ENCODE results near the gene SETBP1. TPM values are rescaled to one million over a fixed set of nuclear protein-coding genes. Genes with fewer than 3 reads are reported as not detected.

Gene SETBP1
- total RNA-seq, 1 donor from 2014 or later = 39.5 TPM

DNA sequence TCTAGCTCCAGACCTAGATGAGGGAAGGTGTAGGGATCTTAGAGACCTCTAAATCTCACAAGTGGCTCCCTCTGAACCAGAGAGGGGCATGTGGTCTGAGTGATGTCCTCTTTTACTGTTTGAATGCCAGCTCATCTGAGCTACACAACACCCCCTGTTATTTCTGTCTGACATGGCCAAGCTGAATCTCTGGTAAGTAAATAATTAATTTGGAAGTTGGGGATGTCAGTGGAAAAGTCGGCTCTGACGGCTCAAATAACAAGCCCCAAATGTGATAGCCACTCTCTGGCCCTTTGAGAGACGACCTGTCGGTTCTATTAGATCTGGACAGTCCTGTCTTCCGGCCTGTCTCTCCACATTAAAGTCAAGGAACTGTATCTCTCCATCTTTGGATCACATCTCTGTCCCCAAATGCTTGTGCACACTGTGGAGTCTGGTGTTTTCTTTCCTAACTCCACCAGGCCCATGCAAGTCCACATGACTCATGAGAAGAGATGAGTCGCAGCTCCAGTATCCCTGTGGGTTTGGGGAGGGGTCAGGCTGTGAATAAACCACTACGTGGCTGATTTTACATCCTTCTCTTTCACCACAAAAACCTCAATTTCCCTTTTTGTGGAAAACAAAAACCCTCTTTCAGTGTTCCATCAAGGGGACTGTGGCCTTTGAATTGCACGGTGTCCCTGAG lies 52.5 kb downstream of the SETBP1 start:
- no peak overlapping the region for H3K27ac ChIP-seq
- ATAC-seq (peak; percentile 44), DNase-seq (no peak)
- H3K4me3 ChIP-seq = no peak overlapping the region
- no peaks in the 10 kb centered on the region for H3K36me3 ChIP-seq
- H3K4me1 ChIP-seq = no peaks in the 10 kb centered on the region
- intact Hi-C loops (cut with DNase I) = no loop called here
- no peaks in the 10 kb centered on the region for H3K27me3 ChIP-seq
- TF ChIP-seq, protein P1, sequence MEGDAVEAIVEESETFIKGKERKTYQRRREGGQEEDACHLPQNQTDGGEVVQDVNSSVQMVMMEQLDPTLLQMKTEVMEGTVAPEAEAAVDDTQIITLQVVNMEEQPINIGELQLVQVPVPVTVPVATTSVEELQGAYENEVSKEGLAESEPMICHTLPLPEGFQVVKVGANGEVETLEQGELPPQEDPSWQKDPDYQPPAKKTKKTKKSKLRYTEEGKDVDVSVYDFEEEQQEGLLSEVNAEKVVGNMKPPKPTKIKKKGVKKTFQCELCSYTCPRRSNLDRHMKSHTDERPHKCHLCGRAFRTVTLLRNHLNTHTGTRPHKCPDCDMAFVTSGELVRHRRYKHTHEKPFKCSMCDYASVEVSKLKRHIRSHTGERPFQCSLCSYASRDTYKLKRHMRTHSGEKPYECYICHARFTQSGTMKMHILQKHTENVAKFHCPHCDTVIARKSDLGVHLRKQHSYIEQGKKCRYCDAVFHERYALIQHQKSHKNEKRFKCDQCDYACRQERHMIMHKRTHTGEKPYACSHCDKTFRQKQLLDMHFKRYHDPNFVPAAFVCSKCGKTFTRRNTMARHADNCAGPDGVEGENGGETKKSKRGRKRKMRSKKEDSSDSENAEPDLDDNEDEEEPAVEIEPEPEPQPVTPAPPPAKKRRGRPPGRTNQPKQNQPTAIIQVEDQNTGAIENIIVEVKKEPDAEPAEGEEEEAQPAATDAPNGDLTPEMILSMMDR (IDR thresholded peaks at IDR 0.05) = no peak
- no peaks in the 10 kb centered on the region for H3K9me3 ChIP-seq

DNA sequence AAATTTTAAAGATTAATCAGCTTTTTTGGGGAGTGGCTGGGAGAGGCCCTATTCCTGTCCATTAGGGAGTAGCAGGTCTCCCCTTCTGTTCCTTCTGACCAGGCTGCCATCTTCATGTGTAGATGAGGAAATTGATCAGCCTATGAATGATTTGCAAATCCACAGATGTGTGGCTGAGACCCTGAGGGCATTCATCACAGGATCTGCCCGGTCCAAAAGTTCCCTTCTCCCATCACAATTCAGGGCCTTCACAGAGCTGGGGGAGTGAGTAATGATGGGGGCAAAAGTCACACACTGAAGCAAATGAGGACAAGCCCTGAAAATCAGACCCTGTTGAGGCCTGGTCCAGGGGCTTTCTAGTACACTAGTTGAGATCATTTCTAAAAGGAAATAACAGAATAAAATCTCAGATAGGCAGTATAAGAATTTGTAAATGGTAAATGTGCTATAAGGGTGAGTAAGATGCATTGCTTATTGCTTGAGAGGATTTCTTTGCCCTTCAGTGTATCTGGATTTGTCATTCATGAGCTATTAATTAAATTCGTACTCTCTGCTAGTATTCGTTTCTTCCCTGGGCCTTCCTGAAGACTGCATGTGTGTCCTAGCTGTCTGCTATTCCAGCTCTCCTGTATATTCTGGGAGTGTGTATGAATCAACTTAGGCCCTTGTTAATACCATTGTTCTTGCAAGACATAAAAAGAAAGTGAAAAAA lies 53.2 kb downstream of the SETBP1 start:
- Histone ChIP-seq H3K4me1 (no peaks in the 10 kb centered on the region), H3K9me3 (no peaks in the 10 kb centered on the region), H3K27ac (no peak overlapping the region), H3K27me3 (no peaks in the 10 kb centered on the region), H3K36me3 (no peaks in the 10 kb centered on the region), H3K4me3 (no peak overlapping the region)
- DNase-seq = no peak
- ATAC-seq = no peak
- TF ChIP-seq, protein P1 (IDR thresholded peaks at IDR 0.05) = no peak
- intact Hi-C loops (cut with DNase I) = no loop called here

DNA sequence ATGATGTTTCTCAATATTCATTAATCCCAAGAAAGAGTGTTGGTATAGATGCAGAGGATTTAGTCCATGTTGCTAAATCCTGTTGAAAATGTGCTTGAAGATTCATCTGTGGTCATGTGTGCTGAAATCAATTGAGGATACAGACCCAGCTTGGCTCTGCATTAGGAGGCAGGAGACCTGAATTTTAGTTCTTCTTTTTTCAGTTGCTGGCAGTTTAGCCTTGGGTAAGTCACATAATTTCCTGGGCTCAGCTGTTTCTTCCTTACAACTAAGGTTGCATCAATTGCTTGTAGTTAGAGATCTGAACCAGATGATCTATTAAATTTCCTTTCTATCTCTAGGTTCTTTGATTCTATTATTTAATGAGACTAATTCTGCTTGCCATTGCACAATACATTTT lies 54.4 kb downstream of the SETBP1 start:
- intact Hi-C loops (cut with DNase I) = no loop called here
- DNase-seq (no peak), ATAC-seq (no peak)
- Histone ChIP-seq H3K4me3 (no peak overlapping the region), H3K4me1 (no peaks in the 10 kb centered on the region), H3K9me3 (no peaks in the 10 kb centered on the region), H3K36me3 (no peaks in the 10 kb centered on the region), H3K27ac (no peak overlapping the region), H3K27me3 (no peaks in the 10 kb centered on the region)
- TF ChIP-seq, protein P1 (IDR thresholded peaks at IDR 0.05) = no peak

DNA sequence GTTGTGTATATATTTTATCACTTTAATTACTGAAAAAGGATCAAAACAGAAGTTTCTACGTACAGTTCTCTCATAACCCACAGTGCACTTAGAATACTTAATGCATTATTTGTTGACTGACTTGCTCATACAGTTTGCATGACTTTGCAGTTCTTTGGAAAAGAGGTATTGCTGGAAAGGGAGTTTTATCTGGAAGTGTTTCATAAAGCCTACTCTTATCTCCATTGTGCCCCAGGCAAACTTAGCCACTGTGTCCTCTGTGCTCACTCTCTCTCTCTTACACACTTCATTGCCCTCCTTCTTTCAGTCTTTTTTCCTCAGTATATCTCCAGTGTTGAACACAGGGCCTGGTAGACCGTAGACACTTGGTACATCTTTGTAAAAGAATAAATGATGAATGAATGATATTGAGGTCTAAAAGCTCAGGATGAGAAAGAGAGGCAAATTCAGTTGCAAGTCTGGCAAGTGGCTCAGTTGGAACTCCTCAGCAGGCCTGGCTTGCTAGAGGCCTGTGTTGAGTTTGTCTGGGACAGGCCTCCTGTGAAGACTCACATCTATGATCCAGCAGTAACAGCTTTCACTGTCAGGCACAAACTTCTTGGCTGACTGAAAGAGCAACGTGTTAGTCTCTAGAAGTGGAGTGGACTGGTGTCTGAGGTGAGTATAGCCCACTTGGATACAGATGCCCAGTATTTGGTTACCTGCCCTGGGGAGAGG lies 56.1 kb downstream of the SETBP1 start:
- Histone ChIP-seq H3K27me3 (no peaks in the 10 kb centered on the region), H3K27ac (no peak overlapping the region), H3K4me3 (no peak overlapping the region), H3K4me1 (peaks cover under 1% of the 10 kb centered on the region), H3K9me3 (no peaks in the 10 kb centered on the region), H3K36me3 (no peaks in the 10 kb centered on the region)
- intact Hi-C loops (cut with DNase I) = no loop called here
- no peak for ATAC-seq
- TF ChIP-seq, protein P1 (IDR thresholded peaks at IDR 0.05) = no peak
- DNase-seq = no peak

DNA sequence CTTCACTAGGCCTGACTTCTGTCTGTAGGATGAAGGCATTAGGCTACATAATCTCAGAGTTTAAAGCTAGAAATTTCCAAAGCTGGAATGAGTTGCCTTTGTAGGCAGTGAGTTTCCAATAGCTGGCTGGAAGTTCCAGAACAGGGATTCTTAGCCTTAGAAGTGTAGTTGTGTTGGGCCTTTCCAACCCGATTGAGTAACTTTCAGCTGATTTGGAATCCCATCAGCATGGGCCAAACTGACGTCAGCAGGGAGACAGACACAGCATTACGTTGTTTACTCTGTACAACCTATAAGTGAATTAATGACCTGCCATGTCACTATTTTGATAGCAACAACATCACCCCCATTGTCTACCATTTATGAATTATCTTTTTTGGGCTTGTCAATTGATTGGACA lies 56.9 kb downstream of the SETBP1 start:
- no peak for ATAC-seq
- Histone ChIP-seq H3K4me1 (peaks cover 7% of the 10 kb centered on the region), H3K27ac (no peak overlapping the region), H3K9me3 (no peaks in the 10 kb centered on the region), H3K4me3 (no peak overlapping the region), H3K36me3 (no peaks in the 10 kb centered on the region), H3K27me3 (no peaks in the 10 kb centered on the region)
- intact Hi-C loops (cut with DNase I) = no loop called here
- DNase-seq = no peak
- TF ChIP-seq, protein P1 (IDR thresholded peaks at IDR 0.05) = no peak
